Ectodermal cell (in vitro differentiated cells): ENCODE data around the gene HDHD5.

ENCODE experiments used
- H3K27ac ChIP-seq: 2 replicates; pipeline ENCODE4 v1.7.0; 2013; ENCODE audit warnings: mild to moderate bottlenecking, low read depth, low read length; ENCODE audit not compliant: insufficient read depth, poor library complexity, severe bottlenecking
- H3K27me3 ChIP-seq: 2 replicates; pipeline ENCODE4 v1.7.0; 2013; ENCODE audit warnings: mild to moderate bottlenecking, low read length; ENCODE audit not compliant: insufficient read depth, control insufficient read depth, poor library complexity, severe bottlenecking
- H3K36me3 ChIP-seq: one replicate; pipeline ENCODE4 v1.7.0; 2013; ENCODE audit warnings: low read length; ENCODE audit not compliant: control insufficient read depth, insufficient read depth
- H3K4me1 ChIP-seq: one replicate; pipeline ENCODE4 v1.7.0; 2013; ENCODE audit warnings: low read length; ENCODE audit not compliant: control insufficient read depth, insufficient read depth
- H3K4me3 ChIP-seq: 2 replicates; pipeline ENCODE4 v1.7.0; 2013; ENCODE audit warnings: low read depth, low read length, control low read depth; ENCODE audit not compliant: insufficient read depth
- H3K9me3 ChIP-seq: 2 replicates; pipeline ENCODE4 v1.7.0; 2013; ENCODE audit warnings: mild to moderate bottlenecking, low read length, moderate library complexity; ENCODE audit not compliant: control insufficient read depth
- WGBS, 2 experiments: methylation state at CpG; one replicate each; pipeline ENCODE4 v1.1.7; 2013; ENCODE audit warnings: missing lambda C conversion rate in 2 of 2; 5-methylcytosine and 5-hydroxymethylcytosine counted together

Gene HDHD5

GRCh38 chr22:17120281-17120680, 38.8 kb downstream of the HDHD5 start:
- H3K9me3 ChIP-seq: no peaks in the 10 kb centered on the region
- H3K36me3 ChIP-seq: no peaks in the 10 kb centered on the region
- WGBS, 2 experiments: 2% methylated on average over 45 of the region's 45 CpGs
- H3K27me3 ChIP-seq: peaks cover 16% of the 10 kb centered on the region
- peaks cover 14% of the 10 kb centered on the region for H3K4me1 ChIP-seq
- H3K27ac ChIP-seq: no peak overlapping the region
- H3K4me3 ChIP-seq: peak overlapping the region; percentile 69

- WGBS, 2 experiments: 56 to 58% methylated on average over 63 of the region's 63 CpGs
- H3K27me3 ChIP-seq: peaks cover 16% of the 10 kb centered on the region
- H3K4me3 ChIP-seq: no peak overlapping the region
- H3K9me3 ChIP-seq: no peaks in the 10 kb centered on the region
- peaks cover 14% of the 10 kb centered on the region for H3K4me1 ChIP-seq
- H3K36me3 ChIP-seq: no peaks in the 10 kb centered on the region
- H3K27ac ChIP-seq: no peak overlapping the region
Observed at GRCh38 chr22:17119481-17120202, 39.4 kb downstream of the HDHD5 start.

- WGBS, 2 experiments: 89 to 95% methylated on average over 4 of the region's 4 CpGs
- Histone ChIP-seq H3K4me3 (no peak overlapping the region), H3K4me1 (peaks cover 14% of the 10 kb centered on the region), H3K36me3 (no peaks in the 10 kb centered on the region), H3K27me3 (peaks cover 16% of the 10 kb centered on the region), H3K27ac (no peak overlapping the region), H3K9me3 (no peaks in the 10 kb centered on the region)
Observed at GRCh38 chr22:17118342-17118741, 40.7 kb downstream of the HDHD5 start.

GRCh38 chr22:17117890-17118289, 41.2 kb downstream of the HDHD5 start:
- H3K9me3 ChIP-seq: no peaks in the 10 kb centered on the region
- no peak overlapping the region for H3K27ac ChIP-seq
- peaks cover 16% of the 10 kb centered on the region for H3K27me3 ChIP-seq

GRCh38 chr22:17117400-17117799, 41.7 kb downstream of the HDHD5 start:
- no peaks in the 10 kb centered on the region for H3K36me3 ChIP-seq
- H3K9me3 ChIP-seq: no peaks in the 10 kb centered on the region
- peaks cover 13% of the 10 kb centered on the region for H3K4me1 ChIP-seq
- no peak overlapping the region for H3K4me3 ChIP-seq
- H3K27ac ChIP-seq: no peak overlapping the region
- peaks cover 16% of the 10 kb centered on the region for H3K27me3 ChIP-seq
- 79 to 82% methylated on average over 3 of the region's 3 CpGs for WGBS, 2 experiments

More at GRCh38 chr22:17117890-17118289, 41.2 kb downstream of the HDHD5 start:
- 81% methylated on average over 2 to 3 of the region's 4 CpGs for WGBS, 2 experiments
- Histone ChIP-seq H3K36me3 (no peaks in the 10 kb centered on the region), H3K4me1 (peaks cover 14% of the 10 kb centered on the region), H3K4me3 (no peak overlapping the region)

- no peak overlapping the region for H3K4me3 ChIP-seq
- H3K36me3 ChIP-seq: no peaks in the 10 kb centered on the region
- no peaks in the 10 kb centered on the region for H3K9me3 ChIP-seq
- H3K27ac ChIP-seq: no peak overlapping the region
- 39 to 46% methylated on average over 6 of the region's 6 CpGs for WGBS, 2 experiments
- H3K4me1 ChIP-seq: peaks cover 10% of the 10 kb centered on the region
- H3K27me3 ChIP-seq: peaks cover 12% of the 10 kb centered on the region
Observed at GRCh38 chr22:17116572-17117330, 42.3 kb downstream of the HDHD5 start.

- no peak overlapping the region for H3K4me3 ChIP-seq
- peaks cover 10% of the 10 kb centered on the region for H3K27me3 ChIP-seq
- no peak overlapping the region for H3K27ac ChIP-seq
- no peaks in the 10 kb centered on the region for H3K9me3 ChIP-seq
- H3K36me3 ChIP-seq: no peaks in the 10 kb centered on the region
- H3K4me1 ChIP-seq: peaks cover 10% of the 10 kb centered on the region
- WGBS, 2 experiments: 89 to 93% methylated on average over 3 to 5 of the region's 5 CpGs
Observed at GRCh38 chr22:17115945-17116565, 43.0 kb downstream of the HDHD5 start.

- Histone ChIP-seq H3K4me1 (peaks cover 10% of the 10 kb centered on the region), H3K27me3 (peaks cover 9% of the 10 kb centered on the region), H3K36me3 (no peaks in the 10 kb centered on the region), H3K4me3 (no peak overlapping the region), H3K27ac (no peak overlapping the region), H3K9me3 (no peaks in the 10 kb centered on the region)
- 67 to 71% methylated on average over 4 of the region's 4 CpGs for WGBS, 2 experiments
Observed at GRCh38 chr22:17115236-17115635, 43.8 kb downstream of the HDHD5 start.

- no peak overlapping the region for H3K27ac ChIP-seq
- peaks cover 10% of the 10 kb centered on the region for H3K4me1 ChIP-seq
- peaks cover 6% of the 10 kb centered on the region for H3K27me3 ChIP-seq
- H3K4me3 ChIP-seq: no peak overlapping the region
- WGBS, 2 experiments: 93 to 94% methylated on average over 9 of the region's 9 CpGs
- H3K9me3 ChIP-seq: no peaks in the 10 kb centered on the region
- H3K36me3 ChIP-seq: no peaks in the 10 kb centered on the region
Observed at GRCh38 chr22:17114898-17115235, 44.2 kb downstream of the HDHD5 start.

GRCh38 chr22:17114173-17114897, 44.7 kb downstream of the HDHD5 start:
- Histone ChIP-seq H3K27me3 (peaks cover under 1% of the 10 kb centered on the region), H3K9me3 (no peaks in the 10 kb centered on the region), H3K27ac (no peak overlapping the region), H3K4me3 (no peak overlapping the region), H3K4me1 (peaks cover 10% of the 10 kb centered on the region), H3K36me3 (no peaks in the 10 kb centered on the region)
- 92 to 93% methylated on average over 13 of the region's 13 CpGs for WGBS, 2 experiments
